GM13976 (cell line): Measurements from ENCODE around the gene LAMA5.

ENCODE experiments used
- DNase-seq: peaks from one replicate; pipeline ENCODE4 v3.0.0; 2012; ENCODE audit warnings: low spot score
- in situ Hi-C: fragments of 300-500 bp; cut with MboI; formaldehyde crosslinking; loops from one replicate; pipeline ENCODE4 v1.12.0; 2022; ENCODE audit warnings: low sequenced_read_pairs, mixed read lengths, inconsistent platforms; ENCODE audit not compliant: unreplicated experiment
- TF ChIP-seq, protein P1 (sequence below): IDR thresholded peaks from 2 replicates; pipeline ENCODE4 v1.5.1; 2012; ENCODE audit warnings: borderline replicate concordance, mild to moderate bottlenecking; ENCODE audit not compliant: insufficient read depth; ENCODE audit errors: extremely low read depth, missing control alignments, control extremely low read depth

Gene LAMA5

DNA sequence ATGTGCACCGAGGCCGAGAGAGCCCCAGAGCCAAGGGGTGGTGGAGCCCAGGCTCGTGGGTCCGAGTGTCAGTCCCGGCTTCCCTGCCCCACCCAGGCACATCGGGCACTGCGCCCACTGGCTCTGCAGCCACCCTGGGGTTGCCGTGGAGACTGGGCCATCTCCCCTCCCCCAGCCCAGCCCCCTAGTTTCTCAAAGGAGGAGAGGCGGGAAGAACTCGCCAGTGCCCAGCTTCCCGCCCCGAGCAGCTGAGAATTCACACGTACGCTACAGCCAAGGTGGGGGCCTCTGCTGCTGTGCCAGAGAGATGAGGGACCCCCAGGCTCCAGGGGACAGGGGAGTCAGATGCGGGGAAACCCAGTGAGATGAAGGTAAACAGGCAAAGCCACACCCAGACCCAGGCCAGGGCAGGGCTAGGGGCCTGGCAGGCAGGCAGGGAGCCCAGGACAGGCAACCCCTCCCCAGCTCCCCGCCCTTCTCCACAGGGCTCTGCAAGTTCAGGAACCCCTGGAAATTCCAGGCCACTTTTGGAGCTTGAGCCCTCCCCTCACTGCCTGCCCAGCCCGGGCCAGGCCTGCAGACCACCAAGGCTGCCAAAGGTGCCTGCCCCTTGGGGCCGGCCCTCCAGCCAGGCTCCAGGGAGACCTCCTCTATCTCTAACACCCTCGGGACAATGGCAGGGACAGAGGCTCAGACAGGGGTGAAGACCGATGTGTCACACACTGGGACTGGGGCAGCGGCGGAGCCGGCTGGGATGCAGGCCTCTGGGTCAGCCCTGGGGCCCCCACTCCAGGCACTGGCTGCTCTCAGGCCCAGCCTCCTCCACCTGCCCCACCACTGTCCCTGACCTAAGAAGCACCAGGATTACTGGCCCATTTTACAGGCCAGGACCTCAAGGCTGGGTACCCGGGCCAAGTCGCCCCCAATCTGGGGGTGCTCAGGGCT, 6.0 kb downstream of the LAMA5 start:
- TF ChIP-seq, protein P1, sequence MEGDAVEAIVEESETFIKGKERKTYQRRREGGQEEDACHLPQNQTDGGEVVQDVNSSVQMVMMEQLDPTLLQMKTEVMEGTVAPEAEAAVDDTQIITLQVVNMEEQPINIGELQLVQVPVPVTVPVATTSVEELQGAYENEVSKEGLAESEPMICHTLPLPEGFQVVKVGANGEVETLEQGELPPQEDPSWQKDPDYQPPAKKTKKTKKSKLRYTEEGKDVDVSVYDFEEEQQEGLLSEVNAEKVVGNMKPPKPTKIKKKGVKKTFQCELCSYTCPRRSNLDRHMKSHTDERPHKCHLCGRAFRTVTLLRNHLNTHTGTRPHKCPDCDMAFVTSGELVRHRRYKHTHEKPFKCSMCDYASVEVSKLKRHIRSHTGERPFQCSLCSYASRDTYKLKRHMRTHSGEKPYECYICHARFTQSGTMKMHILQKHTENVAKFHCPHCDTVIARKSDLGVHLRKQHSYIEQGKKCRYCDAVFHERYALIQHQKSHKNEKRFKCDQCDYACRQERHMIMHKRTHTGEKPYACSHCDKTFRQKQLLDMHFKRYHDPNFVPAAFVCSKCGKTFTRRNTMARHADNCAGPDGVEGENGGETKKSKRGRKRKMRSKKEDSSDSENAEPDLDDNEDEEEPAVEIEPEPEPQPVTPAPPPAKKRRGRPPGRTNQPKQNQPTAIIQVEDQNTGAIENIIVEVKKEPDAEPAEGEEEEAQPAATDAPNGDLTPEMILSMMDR = no peak
- in situ Hi-C loops = no loop called here
- DNase-seq = no peak

DNA sequence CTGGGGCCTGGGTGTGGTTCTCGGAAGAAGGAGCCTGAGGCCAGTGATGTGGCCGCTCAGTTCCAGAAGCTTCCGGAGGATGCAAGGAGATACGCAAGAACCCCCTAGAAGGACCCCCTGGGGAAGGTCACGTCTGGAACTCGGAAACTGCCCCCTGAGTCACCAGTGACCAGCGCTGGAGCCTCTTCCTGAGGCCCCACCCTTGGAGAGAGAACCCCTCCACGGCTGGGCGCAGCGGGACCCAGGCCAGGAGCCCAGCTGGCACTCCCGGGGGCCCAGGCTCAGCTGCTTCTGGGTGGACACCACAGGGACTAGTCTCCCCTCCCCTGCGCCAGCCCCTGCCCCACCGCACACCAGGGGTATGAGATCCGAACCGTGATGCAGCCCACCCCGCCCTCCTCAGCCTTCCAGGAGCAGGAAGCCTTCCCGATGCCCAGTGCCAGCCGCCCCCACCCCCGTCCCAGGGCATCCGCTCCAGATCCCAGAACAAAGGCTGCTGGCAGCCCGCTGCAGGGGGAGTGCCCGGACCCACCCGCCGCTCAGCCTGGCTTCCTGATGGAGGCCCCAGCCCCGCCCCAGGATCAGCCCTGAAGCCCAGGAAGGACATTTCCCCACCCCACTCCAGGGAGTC, 7.5 kb downstream of the LAMA5 start:
- TF ChIP-seq, protein P1 = no peak
- in situ Hi-C loops = no loop called here
- no peak for DNase-seq

DNA sequence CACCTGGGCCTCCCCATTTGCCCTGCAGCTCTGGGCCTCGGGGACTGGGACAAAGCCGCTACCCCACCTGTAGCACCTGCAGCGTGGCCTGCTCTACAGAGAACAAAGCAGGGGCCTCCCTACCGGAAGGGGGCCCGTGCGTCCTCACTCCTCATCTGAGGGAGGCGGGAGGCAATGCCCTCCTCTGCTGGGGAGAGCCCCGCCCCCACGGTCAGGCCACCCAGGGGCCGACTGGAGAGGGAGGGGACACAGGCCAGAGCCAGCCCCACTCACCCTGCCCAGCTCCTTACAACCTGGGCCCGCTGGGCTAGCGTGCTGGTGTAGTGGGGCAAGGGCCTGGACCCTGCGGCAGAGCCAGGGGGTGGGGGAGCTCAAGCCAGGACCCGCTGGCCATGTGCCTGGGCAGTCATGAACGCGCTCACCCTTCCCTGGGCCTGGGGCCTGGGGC, 8.0 kb downstream of the LAMA5 start:
- in situ Hi-C loops = no loop called here
- no peak for DNase-seq
- TF ChIP-seq, protein P1 = no peak

DNA sequence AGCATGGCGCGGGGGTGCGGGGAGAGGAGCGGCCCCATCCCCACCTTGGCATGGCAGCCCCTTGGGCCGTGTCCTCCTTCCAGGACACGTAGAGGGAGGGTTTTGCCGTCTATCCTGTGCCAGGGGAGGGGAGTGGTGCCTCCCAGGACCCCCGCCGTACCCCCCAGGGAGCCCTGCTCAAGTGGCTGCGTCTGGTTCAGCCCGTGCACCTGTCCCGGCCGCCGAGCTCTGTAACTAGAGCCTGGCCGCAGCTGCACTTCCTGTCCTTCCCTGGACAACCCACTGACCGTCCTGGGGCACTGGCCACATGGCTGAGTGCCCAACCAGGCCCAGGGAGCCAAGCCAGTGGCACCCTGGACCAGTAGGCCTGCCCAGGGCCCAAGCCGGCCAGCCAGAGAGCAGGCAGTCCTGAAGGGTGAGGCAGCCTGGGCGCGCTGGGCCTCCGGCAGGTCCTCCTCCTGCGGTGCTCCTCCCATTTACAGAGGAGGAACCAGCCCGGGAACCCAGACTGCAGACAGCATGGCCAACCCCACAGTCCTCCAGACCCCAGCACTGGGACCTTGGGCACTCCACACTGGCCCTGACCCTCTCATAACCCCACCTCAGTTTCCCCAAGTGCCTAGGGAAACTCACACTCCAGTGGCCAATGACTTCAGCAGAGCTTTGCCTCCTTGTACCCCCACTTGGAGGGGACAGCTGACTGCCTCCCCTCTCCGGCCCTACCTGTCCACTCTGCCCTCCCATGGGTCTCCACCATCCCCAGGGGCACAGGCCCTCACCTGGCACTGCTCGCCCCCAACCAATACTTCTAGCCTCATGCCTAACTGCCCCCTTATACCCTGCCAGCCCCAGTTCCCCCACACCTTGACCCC, 8.7 kb downstream of the LAMA5 start:
- TF ChIP-seq, protein P1 = no peak
- in situ Hi-C loops = no loop called here
- no peak for DNase-seq

DNA sequence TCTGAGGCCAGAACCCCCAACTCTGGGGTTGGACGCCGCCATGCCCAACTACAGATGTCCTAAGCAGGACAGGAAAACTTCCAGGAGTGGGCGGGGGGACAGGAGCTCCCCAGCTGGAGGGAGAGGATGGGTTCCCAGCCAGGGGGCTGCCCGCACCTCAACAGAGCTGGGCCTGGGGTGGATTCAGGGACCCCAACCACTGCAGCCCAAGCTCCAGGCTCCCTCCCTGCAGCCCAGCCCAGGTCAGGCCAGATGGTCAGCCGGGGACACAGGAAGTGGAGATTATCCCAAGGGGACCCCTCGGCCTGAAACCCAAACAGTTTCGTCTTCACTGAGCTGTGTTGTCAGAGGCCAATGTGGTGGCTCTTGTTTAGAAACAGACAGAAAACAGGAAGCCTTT, 9.4 kb downstream of the LAMA5 start:
- in situ Hi-C loops = no loop called here
- no peak for DNase-seq
- TF ChIP-seq, protein P1 = no peak

DNA sequence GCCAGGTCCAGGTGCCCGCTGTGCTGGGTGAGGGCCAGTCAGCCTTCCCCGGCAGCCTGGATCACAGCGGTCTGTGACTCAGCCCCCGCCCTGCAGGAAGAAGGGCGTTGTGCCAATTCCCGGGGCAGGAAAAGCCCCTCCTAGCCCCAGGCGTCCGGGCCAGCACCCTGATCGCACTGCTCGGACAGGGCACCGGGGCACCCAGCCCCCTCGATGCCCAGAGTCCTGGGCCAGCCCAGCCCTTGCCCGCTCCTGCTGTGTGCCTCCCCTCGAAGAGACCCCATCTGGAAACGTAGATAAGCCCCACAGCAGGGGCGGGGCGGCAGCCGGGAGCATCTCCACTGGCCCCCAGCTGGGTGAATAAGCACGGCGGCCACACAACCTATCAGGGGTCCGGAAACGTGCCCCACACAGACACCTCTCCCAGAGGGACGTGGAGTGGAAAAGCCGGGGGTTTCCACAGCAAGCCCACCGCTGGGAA, 9.9 kb downstream of the LAMA5 start:
- no peak for DNase-seq
- in situ Hi-C loops = no loop called here
- TF ChIP-seq, protein P1 = no peak
